Endothelial cell of umbilical vein (primary cell): ENCODE measurements around the gene GULP1. TPM values are rescaled to one million over a fixed set of nuclear protein-coding genes. Genes with fewer than 3 reads are reported as not detected.

Experiments
- BruUV-seq: library from RNA; stranded (reverse); fragments of 400-500 nt; replicated peaks from 2 replicates; lab custom pipeline; 2021; lab: Mats Ljungman, UMichigan
- CTCF ChIA-PET: fragments of 300-600, 350-600 bp; sonication (Branson Sonifier 250); formaldehyde crosslinking; loops from one replicate; lab custom pipeline; 2021; ENCODE audit warnings: antibody characterized with exemption, inconsistent platforms; lab: Charles Lee
- POLR2A ChIA-PET: fragments of 300-600, 350-600 bp; sonication (Branson Sonifier 250); formaldehyde crosslinking; loops from one replicate; lab custom pipeline; 2021; ENCODE audit warnings: antibody characterized with exemption, inconsistent platforms; lab: Charles Lee
- DNase-seq: peaks from one replicate; pipeline ENCODE4 v3.0.0-alpha.2; 2011; ENCODE audit warnings: low read depth, low spot score
- FAIRE-seq: peaks from 2 replicates; lab custom pipeline; 2011; peaks lifted over from hg19 to GRCh38; lab: Jason Lieb, UNC
- H2AFZ ChIP-seq: 2 replicates; pipeline ENCODE4 v1.6.0; 2012; ENCODE audit warnings: low read depth, low read length, control low read depth, inconsistent platforms
- H3K27ac ChIP-seq: 2 replicates; pipeline ENCODE4 v1.5.1; 2011; ENCODE audit warnings: low read depth, mild to moderate bottlenecking, control low read depth, low read length, moderate library complexity; ENCODE audit not compliant: insufficient read depth
- H3K27me3 ChIP-seq, 2 experiments: 2 replicates each; pipeline versions ENCODE4 v1.6.0 to v1.6.1; 2011; ENCODE audit warnings: low read length in 2 of 2, mixed read lengths in 1 of 2; ENCODE audit not compliant: control insufficient read depth in 2 of 2, insufficient read depth in 2 of 2
- H3K36me3 ChIP-seq, 2 experiments: 2 replicates in 1 of 2; 3 replicates in 1 of 2; pipeline ENCODE4 v1.5.1; 2011; ENCODE audit warnings: low read length in 2 of 2, mild to moderate bottlenecking in 1 of 2, moderate library complexity in 1 of 2; ENCODE audit not compliant: control insufficient read depth in 2 of 2, insufficient read depth in 2 of 2; ENCODE audit errors: extremely low read depth in 1 of 2
- H3K4me1 ChIP-seq: 3 replicates; pipeline ENCODE4 v1.5.1; 2011; ENCODE audit warnings: mild to moderate bottlenecking, low read length; ENCODE audit not compliant: control insufficient read depth, insufficient read depth; ENCODE audit errors: extremely low read depth
- H3K4me2 ChIP-seq: 2 replicates; pipeline ENCODE4 v1.6.1; 2011; ENCODE audit warnings: low read length, control low read depth, mixed read lengths; ENCODE audit not compliant: insufficient read depth
- H3K4me3 ChIP-seq, 3 experiments: fragments of 200-600 bp in 1 of 3; sonication (generic), shearing (Covaris generic) in 1 of 3; replicated peaks in 1 of 3; 2 replicates each; pipeline ENCODE4 v1.5.1; 2011 to 2016; ENCODE audit warnings: control low read depth in 3 of 3, low read length in 3 of 3, mild to moderate bottlenecking in 2 of 3, inconsistent platforms in 1 of 3, low read depth in 1 of 3, moderate library complexity in 1 of 3; ENCODE audit not compliant: insufficient read depth in 1 of 3
- H3K79me2 ChIP-seq: 2 replicates; pipeline ENCODE4 v1.6.0; 2012; ENCODE audit warnings: low read length, inconsistent platforms; ENCODE audit not compliant: control insufficient read depth, insufficient read depth
- H3K9ac ChIP-seq: replicated peaks from 2 replicates; pipeline ENCODE3; 2011; ENCODE audit warnings: low read length, control low read depth; ENCODE audit not compliant: insufficient read depth; ENCODE audit errors: extremely low read depth
- H3K9me1 ChIP-seq: replicated peaks from 3 replicates; pipeline ENCODE4 v1.6.0; 2011; ENCODE audit warnings: mild to moderate bottlenecking, low read length; ENCODE audit not compliant: control insufficient read depth, insufficient read depth; ENCODE audit errors: extremely low read depth
- H3K9me3 ChIP-seq: replicated peaks from 2 replicates; pipeline ENCODE4 v1.5.1; 2012; ENCODE audit warnings: low read length, inconsistent platforms; ENCODE audit not compliant: control insufficient read depth, insufficient read depth
- H4K20me1 ChIP-seq: replicated peaks from 2 replicates; pipeline ENCODE3; 2011; ENCODE audit warnings: mild to moderate bottlenecking, low read length; ENCODE audit not compliant: control insufficient read depth, insufficient read depth; ENCODE audit errors: extremely low read depth
- CTCF ChIP-seq, 2 donors: IDR thresholded peaks; 1 replicate in 1 of 2; 2 replicates in 1 of 2; pipeline ENCODE4 v1.5.1; 2011; ENCODE audit warnings: low read length in 2 of 2, mild to moderate bottlenecking in 2 of 2, moderate library complexity in 2 of 2, control low read depth in 1 of 2, inconsistent platforms in 1 of 2, low read depth in 1 of 2; ENCODE audit not compliant: insufficient read depth in 1 of 2; ENCODE audit errors: extremely low read depth in 1 of 2
- EZH2 ChIP-seq: IDR thresholded peaks from 2 replicates; pipeline ENCODE4 v1.6.1; 2012; ENCODE audit warnings: borderline replicate concordance, low read depth, mild to moderate bottlenecking, moderate library complexity, low read length, inconsistent platforms; ENCODE audit not compliant: severe bottlenecking
- FOS ChIP-seq: IDR thresholded peaks from 2 replicates; pipeline ENCODE4 v1.6.1; 2011; ENCODE audit warnings: mild to moderate bottlenecking, low read length, moderate library complexity, borderline replicate concordance; ENCODE audit not compliant: insufficient read depth
- GATA2 ChIP-seq: IDR thresholded peaks from 2 replicates; pipeline ENCODE4 v1.7.0; 2011; ENCODE audit warnings: low read depth, mild to moderate bottlenecking, moderate library complexity, mixed read lengths, low read length; ENCODE audit not compliant: insufficient read length, insufficient read depth
- JUN ChIP-seq: IDR thresholded peaks from 2 replicates; pipeline ENCODE4 v1.6.1; 2011; ENCODE audit warnings: borderline replicate concordance, low read depth; ENCODE audit not compliant: insufficient read length, insufficient read depth
- MAX ChIP-seq: IDR thresholded peaks from 2 replicates; pipeline ENCODE4 v1.6.1; 2011; ENCODE audit not compliant: insufficient read depth, insufficient read length
- MYC ChIP-seq: IDR thresholded peaks from one replicate; pipeline ENCODE4 v1.6.1; 2011; ENCODE audit warnings: mild to moderate bottlenecking, low read depth, low read length
- POLR2A ChIP-seq: IDR thresholded peaks from 2 replicates; pipeline ENCODE4 v1.6.1; 2012; ENCODE audit warnings: low read depth, mild to moderate bottlenecking, control low read depth, low read length
- POLR2AphosphoS5 ChIP-seq: IDR thresholded peaks from 2 replicates; pipeline ENCODE4 v1.6.1; 2012; ENCODE audit warnings: low read depth, mild to moderate bottlenecking, control low read depth, low read length, moderate library complexity; ENCODE audit not compliant: insufficient read depth
- dilution Hi-C: fragments of 300-500 bp; cut with MboI; formaldehyde crosslinking; loops from one replicate; pipeline ENCODE4 v1.15.0; 2019; ENCODE audit warnings: low sequenced_read_pairs; ENCODE audit not compliant: extremely low pct_ligation_motif_present
- intact Hi-C: fragments of 100-400 bp; cut with micrococcal nuclease; formaldehyde crosslinking; loops from one replicate; pipeline ENCODE4 v1.10.0; 2022
- polyA plus RNA-seq, 4 experiments: library from polyadenylated mRNA; depleted of rRNA in 3 of 4; stranded (reverse) in 3 of 4; unstranded in 1 of 4; fragments of >200 nt; gene quantifications; 2 replicates each; pipeline versions ENCODE4 v1.2.1 to v1.2.3, GENCODE V29; 2011 to 2012; ENCODE audit warnings: missing spikeins in 1 of 4
- total RNA-seq: library from RNA; stranded (reverse); gene quantifications from 2 replicates; pipeline ENCODE4 v1.2.3, GENCODE V29; 2021

Gene GULP1
- total and polyA plus RNA-seq, 2 donors (not counting 3 experiments of a cell fraction or from before 2014, with no cell fraction given): 24.4 to 53.8 TPM

GRCh38 chr2:188610827-188611226 lies 319.2 kb downstream of the GULP1 start:
- FAIRE-seq (no peak), DNase-seq (no peak)
- TF ChIP-seq GATA2 (no peak), POLR2A (no peak), POLR2AphosphoS5 (no peak), JUN (no peak), MAX (no peak), FOS (no peak), MYC (no peak), CTCF (IDR thresholded peaks at IDR 0.05; ENCODE audit: extremely low read depth in 1 of 2, insufficient read depth in 1 of 2, low read depth in 1 of 2, low read length in 2 of 2) (no peak), EZH2 (no peak)
- Histone ChIP-seq H3K4me3 (no peak overlapping the region), H3K9me3 (no peaks in the 10 kb centered on the region), H3K27ac (no peak overlapping the region), H3K27me3 (no peaks in the 10 kb centered on the region), H2AFZ (no peak overlapping the region), H4K20me1 (no peaks in the 10 kb centered on the region), H3K9ac (no peak overlapping the region), H3K79me2 (no peaks in the 10 kb centered on the region), H3K4me2 (no peak overlapping the region), H3K9me1 (no peaks in the 10 kb centered on the region), H3K36me3 (no peaks in the 10 kb centered on the region), H3K4me1 (no peaks in the 10 kb centered on the region)
- dilution Hi-C loops (no loop called here), intact Hi-C loops (no loop called here)
- ChIA-PET CTCF (interaction anchor here (1.4 kb wide), 1 partner anchor 86 kb away, joined by 6 read pairs; no protein-coding TSS in a partner anchor), POLR2A (no interaction called here)
- no TSS peak for BruUV-seq
